HG02763 (cell line): Measurements from ENCODE around the gene MVP.
"Not testable (repeated sequence)": the region's sequence is repeated elsewhere in the genome, so short reads cannot be mapped to it uniquely, and the experiment has no call there.

Experiments used
- ATAC-seq: cut with Tn5 transposase; IDR thresholded peaks from one replicate; pipeline ENCODE4 v1.9.1; 2021; ENCODE audit warnings: mild to moderate bottlenecking, moderate library complexity; ENCODE audit not compliant: unreplicated experiment

Gene MVP

DNA sequence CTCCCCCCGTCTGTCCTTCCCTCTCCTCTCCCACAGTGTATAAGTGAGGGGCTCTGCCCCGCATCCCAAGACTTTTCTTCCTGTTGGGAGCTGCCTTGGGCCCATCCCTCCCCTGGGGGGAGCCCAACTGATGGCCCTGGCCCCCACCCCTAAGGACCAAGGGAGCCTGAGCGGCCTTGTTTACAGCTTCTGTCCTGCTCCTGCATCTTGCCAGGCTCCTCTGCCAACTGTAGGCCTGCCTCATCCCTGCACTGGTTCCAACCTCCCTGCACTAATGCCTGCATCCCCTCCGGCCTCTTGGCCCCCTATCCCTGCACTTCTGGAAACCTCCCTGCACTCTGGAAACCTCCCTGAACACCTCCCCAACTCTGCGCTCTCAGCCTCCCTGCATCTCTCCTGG, 5.7 kb upstream of the MVP start:
- no peak for ATAC-seq

DNA sequence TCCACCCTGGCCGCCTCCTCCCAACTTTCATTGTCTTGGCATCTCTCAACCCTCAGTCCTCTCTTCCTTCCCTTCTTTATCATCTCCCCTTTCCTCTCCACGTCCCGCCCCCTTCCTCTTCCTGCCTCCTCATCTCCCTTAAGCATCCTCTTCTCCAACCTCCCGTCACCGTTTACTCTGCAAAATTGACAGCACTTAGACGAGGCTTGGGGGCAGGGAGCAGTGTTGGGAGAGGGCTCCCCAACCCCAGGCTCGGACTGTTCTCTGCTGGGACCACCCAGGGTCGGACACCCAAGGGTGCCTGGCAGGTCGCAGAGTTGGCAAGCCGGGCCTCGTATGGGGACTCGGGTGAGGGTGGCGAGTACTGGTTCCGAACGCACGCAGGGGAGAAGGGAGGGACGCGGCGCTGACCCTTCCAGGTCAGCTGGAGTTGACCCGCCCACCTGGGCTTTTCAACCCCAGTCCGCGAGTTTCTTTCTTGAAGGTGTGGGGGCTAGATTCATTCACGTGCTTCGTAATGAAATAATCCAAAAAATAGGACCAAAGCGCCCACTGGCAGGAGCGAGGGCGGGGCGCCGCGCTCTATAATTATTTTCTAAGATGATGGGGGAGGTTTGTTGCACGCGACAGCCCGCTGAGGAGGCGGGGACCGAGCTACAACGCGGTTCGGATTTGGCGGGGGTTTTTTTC, 5.1 kb upstream of the MVP start:
- no peak for ATAC-seq

DNA sequence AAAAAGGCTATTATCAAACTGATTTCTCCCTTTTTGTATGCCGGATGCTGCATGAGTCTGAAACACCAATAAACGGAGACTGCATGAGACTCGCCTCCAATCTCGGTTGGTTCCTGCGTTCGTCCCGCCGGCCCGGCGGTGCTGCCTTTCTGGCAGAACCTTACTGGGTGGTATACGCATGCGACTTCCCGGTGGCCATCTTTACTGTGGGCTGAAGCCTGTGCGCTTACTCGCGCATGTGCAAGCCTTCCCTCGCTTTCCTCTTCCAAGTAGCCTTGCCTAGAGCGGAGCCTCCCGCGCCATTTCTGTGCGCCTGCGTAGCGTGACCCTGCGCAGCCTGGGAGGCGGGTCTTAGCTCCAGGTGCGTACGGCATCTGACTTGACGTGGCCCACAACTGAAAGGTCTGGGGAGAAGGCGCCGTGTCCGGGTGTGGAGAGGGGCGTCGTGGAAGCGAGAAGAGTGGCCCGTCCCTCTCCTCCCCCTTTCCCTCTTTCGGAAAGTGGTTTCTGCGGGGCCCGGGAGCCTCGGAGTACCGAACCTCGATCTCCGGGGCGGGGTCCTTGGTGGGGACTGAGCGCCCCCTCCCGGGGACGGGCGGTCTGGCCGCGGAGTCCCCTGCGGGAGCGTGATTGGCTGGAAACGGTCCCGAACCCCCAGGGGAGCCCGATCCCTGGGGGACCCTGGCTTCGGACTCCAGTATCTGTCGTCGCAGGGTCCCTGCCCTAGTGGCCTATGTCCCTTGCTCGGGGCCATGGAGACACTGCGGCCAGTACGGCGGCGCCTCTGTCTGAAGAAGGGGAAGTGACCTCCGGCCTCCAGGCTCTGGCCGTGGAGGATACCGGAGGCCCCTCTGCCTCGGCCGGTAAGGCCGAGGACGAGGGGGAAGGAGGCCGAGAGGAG, 4.2 kb upstream of the MVP start, which contains the start of gene PAGR1:
Gene PAGR1, plus strand, starts transcription at position 360 of the 901 bp plus-strand sequence. Its CDS starts 374 bp downstream, at position 734.
- ATAC-seq, result peak; percentile 60

DNA sequence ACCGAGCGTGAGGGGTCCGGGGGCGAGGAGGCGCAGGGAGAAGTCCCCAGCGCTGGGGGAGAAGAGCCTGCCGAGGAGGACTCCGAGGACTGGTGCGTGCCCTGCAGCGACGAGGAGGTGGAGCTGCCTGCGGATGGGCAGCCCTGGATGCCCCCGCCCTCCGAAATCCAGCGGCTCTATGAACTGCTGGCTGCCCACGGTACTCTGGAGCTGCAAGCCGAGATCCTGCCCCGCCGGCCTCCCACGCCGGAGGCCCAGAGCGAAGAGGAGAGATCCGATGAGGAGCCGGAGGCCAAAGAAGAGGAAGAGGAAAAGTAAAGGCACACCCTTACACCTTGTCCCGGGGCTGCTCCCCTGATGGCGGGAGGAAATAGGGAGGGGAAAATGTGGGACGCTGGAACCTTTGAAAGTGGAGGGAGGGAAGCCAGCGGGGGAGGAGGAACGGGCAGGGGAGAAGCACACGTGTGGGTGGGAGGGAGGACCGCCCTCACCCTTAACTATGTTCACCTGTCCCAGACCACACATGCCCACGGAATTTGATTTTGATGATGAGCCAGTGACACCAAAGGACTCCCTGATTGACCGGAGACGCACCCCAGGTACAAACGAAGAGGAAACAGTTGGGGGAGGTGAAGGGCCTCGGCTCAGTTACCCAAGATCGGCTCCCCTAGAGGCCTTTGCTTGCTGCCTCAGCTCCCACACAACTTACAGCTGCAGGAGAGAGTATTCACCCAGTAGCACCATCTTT, 3.4 kb upstream of the MVP start:
- peak; percentile 10 for ATAC-seq

DNA sequence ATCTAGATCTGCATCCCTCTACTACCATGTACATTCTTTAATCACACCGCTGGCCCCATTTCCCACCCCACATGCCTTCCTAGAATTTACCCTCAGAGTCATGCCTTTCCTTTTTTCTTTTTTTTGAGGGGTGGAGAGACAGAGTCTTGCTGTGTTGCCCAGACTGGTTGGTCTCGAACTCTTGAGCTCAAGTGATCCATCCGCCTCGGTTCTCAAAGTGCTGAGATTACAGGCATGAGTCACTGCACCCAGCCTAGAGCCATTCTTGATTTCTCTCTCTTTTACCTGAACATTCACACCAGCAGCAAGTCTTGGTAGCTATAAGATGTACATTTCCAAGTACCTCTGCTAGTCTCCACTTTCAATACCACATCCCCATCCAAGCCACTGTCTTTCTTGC, 2.2 kb upstream of the MVP start:
- ATAC-seq, result no peak

DNA sequence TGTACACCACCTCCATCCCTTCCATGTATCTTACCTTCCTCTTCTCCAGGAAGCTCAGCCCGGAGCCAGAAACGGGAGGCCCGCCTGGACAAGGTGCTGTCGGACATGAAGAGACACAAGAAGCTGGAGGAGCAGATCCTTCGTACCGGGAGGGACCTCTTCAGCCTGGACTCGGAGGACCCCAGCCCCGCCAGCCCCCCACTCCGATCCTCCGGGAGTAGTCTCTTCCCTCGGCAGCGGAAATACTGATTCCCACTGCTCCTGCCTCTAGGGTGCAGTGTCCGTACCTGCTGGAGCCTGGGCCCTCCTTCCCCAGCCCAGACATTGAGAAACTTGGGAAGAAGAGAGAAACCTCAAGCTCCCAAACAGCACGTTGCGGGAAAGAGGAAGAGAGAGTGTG, 756 bp upstream of the MVP start:
- ATAC-seq, result no peak

DNA sequence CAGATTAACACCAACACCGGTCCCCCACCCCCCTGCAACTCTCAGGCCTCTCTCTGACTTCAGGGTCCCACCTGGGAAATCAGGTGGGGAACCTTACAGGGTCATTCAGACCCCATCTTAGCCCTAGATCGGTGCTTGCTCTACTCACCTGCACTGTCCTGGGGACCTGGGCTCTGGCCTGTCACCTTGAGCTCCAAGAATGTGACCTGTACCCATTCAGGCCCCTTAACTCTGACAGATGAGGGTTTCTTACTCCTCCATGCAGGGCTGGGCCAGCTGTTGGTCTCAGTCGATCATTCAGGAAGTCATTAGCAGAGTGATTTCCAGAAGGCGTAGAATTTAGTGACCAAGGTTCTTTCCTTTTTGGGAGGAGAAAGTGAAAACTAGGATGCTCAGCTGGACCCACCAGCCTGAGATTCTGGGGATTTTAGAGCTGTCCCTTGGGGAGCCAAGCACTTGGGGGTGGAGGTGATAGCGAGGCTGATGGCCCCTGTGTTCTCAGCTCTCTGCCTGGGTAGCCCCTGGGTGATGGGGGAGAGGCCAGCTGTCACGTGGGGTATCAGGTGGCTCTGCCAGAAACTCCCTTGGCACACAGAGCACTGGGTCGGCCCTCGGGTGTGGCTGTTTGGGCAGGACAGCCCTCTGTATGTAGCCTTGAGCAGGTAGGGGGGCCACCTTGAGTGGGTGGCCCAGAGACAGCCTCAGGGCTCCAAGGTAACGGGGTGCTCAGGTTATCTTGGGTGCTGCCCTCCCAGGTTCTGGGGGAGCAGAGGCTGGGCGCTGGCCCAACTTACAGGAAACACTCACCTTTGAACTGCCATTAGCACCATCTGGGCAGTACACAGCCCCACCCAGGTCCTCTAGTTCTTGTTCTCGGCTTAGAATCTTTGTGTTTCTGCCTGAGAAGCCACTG, 724 bp downstream of the MVP start:
- peak; percentile 36 for ATAC-seq

DNA sequence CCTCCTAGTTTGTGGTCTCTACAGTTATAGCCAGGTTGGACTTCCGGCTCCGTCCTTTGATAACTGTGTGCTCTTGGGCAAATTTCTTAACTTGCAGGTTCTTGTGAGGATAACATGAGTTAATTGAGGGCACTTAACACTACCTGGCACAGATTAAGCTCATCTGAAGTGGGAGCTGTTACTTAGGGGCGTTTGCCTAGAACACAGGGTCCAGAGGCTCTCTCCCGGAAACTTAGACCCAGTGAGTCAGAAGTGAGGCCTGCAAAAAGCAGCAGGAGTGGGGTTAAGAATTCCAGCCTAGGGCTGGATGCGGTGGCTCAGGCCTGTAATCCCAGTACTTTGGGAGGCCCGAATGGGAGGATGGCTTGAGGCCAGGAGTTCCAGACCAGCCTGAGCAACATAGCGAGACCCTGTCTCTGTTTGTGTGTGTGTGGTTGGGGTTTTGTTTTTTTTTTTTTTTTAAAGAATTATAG, 1.4 kb downstream of the MVP start:
- no peak for ATAC-seq

DNA sequence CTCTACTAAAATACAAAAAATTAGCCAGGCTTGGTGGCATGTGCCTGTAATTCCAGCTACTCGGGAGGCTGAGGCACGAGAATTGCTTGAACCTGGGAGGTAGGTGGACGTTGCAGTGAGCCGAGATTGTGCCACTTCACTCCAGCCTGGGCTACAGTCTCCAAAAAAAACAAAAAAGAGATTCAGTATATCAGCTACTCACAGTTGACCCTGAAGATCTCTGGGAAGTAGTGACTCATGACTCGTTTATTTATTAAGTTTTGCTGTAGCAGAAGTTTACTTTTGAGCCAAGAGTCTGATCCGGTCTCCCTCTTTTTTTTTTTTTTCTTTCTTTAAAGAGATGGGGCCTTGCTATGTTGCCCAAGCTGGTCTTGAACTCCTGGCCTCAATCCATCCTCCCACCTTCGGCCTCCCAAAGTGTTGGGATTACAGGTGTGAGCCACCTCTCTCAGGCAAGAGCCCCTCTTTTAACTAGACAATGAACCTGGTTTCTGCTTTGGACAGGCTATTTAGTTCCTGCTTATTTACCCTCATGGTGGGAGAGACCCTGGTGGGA, 4.4 kb downstream of the MVP start:
- no peak for ATAC-seq

DNA sequence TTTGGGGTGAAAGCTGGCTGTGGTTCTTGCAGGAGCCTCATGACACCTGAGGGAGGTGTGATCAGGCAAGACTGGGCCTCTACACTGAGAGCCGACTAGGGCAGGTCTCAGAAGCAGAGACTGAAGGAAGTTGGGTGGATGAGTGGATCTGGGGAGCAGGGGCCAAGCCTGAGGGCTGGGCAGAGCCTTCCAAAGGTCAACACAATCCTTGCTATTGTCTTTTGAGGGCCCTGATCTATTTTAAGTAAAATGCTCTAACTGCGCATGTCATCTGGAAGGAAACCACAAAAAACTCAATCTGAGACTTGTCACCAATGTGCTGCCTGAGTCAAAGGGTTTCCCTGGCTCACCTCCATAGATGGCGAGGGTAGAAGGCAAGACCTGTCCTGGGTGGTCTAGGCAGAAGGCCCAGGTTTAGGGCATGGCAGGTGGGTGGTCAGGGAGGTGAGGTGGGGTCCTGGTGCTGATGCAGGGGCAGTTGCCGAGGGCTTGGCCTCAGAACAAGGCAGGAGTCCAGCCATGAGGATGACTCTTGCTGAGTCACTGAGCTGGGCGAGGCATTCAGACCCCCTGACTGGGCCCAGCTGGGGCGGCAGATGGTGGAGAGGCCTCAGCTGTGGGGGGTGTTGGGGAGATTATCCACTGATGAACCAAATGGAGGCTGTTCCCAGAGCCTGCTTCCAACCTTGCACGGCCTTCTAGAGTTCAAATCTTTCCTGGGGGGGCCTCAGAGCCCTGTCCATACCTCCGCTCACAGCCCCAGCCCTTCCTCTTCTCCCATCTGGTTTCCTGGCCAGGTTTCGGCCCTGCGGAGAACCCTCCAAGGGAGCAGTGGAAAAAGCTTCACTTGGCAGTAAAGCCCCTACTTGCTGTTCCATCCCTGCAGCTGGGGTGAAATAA, 5.1 kb downstream of the MVP start:
- ATAC-seq, result no peak

DNA sequence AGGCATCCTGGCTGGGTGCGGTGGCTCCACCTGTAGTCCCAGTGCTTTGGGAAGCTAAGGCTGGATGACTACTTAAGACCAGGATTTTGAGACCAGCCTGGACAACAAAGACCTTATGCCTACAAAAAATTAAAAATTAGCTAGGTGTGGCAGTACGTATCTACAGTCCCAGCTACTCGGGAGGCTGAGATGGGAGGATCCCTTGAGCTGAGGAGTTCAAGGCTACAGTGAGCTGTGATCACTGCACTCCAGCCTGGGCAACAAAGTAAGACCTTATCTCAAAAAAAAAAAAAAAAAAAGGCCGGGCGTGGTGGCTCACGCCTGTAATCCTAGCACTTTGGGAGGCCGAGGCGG, 6.1 kb downstream of the MVP start:
- no peak for ATAC-seq

DNA sequence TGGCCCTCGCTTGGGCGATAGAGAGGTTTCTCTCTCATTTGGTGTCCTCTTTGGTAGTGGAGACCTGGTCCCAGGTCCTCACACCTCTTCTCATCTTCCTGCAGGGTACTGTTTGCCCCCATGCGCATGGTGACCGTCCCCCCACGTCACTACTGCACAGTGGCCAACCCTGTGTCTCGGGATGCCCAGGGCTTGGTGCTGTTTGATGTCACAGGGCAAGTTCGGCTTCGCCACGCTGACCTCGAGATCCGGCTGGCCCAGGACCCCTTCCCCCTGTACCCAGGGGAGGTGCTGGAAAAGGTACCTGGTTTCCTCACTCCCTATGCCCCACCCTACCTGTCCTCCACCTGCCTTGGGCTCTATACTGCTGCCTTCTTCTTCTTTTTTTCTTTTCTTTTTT, 10.5 kb downstream of the MVP start:
- no peak for ATAC-seq

DNA sequence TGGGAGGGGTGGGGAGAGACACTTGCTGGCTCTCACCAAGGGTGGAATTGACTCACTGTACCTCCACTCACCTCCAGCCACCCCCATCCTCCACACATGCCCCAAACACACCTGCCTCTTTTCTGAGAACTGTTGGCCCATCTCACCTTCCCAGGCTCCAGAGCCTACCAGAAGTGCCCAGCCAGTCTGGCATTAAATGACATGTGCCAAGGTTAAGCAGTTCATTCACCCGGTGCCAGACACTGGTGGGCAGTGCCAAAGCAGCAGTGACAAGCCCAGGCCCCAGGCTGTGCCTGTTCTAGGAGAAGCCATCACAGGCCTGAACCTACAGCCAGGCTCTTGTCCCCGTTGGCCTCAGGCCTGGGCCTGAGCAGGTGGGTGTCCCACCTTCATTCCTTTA, 11.2 kb downstream of the MVP start:
- no peak for ATAC-seq

DNA sequence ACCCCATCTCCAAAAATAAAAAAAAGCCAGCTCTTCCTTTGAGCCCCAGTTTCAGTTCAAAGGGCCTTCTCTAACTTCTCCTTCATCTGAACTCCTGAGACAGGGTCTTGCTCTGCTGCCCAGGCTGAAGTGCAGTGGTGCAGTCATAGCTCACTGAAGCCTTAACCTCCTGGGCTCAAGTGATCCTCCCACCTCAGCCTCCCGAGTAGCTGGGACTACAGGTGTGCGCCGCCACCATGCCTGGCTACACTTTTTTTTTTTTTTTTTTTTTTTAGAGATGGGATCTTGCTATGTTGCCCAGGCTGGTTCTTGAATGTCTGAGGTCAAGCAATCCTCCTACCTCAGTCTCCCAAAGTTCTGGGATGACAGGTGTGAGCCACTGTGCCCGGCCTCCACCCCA, 13.0 kb downstream of the MVP start:
- ATAC-seq, result not testable (repeated sequence)

DNA sequence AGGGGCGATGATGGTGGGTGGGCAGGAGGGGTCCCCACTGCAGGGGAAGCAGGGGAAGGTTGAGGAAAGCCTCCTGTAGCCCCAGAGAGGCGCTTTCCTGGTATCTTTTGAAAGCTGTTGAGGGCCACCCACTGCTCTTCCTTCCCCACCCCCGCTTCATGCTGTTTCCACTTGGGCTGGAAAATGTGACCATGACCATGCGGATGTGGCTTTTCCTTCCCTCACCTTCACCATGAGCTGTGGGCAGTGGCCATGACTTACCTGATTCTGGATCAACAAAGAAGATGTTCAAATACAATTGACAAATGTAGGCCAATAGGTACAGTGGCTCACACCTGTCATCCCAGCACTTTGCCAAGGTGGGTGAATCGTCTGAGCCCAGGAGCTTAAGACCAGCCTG, 13.8 kb downstream of the MVP start:
- no peak for ATAC-seq

DNA sequence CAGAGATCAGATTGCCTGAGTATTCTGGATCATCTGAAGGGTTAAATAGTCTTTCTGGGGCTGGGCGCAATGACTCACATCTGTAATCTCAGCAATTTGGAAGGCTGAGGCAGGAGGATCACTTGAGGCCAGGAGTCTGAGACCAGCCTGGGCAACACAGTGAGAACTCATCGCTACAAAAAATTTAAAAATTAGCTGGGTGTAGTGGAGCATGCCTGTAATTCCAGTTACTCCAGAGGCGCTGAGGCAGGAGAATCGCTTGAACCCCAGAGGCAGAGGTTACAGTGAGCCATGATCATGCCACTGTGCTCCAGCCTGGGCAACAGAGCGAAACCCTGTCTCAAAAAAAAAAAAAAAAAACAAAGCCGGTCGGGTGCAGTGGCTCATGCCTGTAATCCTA, 15.7 kb downstream of the MVP start:
- ATAC-seq, result no peak

DNA sequence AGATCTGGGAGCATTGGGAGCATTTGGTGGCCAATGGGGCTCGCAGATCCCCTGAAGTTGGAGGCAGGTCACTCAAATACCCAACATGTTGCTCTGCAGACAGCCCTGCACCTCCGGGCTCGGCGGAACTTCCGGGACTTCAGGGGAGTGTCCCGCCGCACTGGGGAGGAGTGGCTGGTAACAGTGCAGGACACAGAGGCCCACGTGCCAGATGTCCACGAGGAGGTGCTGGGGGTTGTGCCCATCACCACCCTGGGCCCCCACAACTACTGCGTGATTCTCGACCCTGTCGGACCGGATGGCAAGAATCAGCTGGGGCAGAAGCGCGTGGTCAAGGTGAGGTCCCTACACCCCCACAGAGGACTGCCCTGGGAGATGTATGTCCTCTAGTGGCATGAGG, 16.4 kb downstream of the MVP start:
- no peak for ATAC-seq

DNA sequence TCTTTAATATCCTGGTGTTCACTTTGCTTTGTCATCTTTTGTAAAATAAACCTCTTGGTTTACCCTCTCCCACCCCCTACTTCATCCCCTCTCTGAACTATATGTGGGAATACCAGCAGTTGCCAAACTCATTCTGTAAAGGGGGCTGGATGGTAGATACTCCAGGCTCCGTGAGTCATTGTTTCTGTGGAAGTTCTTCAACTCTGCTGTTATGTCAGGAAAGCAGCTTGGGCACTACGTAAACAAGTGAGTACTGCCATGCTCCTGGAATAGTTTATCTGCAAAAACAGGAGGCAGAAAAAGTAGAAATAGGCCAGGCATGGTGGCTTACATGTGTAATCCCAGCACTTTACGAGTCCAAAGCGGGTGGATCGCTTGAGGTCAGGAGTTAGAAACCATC, 17.6 kb downstream of the MVP start:
- ATAC-seq, result no peak

DNA sequence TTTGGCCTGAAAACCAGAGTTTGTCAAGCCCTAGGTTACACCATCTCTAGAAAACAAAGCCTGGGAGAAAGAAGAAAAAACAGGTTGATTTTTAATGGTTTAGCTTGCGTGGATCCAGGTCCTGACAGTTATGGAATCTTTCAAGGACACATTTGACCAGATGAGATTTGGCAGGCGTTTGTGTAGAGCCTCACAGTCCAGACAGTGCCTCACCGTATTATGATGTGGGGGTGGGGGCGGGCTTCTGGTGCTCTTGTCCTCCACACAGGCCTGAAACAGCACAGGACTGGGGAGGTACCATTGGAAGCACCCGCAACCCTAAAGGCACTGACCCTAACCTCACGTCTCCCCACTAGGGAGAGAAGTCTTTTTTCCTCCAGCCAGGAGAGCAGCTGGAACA, 19.6 kb downstream of the MVP start:
- ATAC-seq, result no peak
